ENCODE results near the gene OGFR.

The OGFR gene

GRCh38 chr20:62770111-62770910 is 34.3 kb upstream of the OGFR start:
- DNase-seq, result no peak

GRCh38 chr20:62770916-62771315 is 33.7 kb upstream of the OGFR start:
- DNase-seq, result no peak

- no peak for DNase-seq
Observed at GRCh38 chr20:62771396-62772102, 33.1 kb upstream of the OGFR start.

GRCh38 chr20:62772103-62772611 is 32.5 kb upstream of the OGFR start:
- no peak for DNase-seq

- no peak for DNase-seq
Observed at GRCh38 chr20:62772619-62772989, 32.0 kb upstream of the OGFR start.

- no peak for DNase-seq
Observed at GRCh38 chr20:62772990-62773844, 31.4 kb upstream of the OGFR start.

GRCh38 chr20:62773845-62774714 is 30.6 kb upstream of the OGFR start:
- no peak for DNase-seq

GRCh38 chr20:62774762-62775161 is 29.9 kb upstream of the OGFR start:
- DNase-seq, result no peak

- no peak for DNase-seq
Observed at GRCh38 chr20:62775206-62775605, 29.4 kb upstream of the OGFR start.

GRCh38 chr20:62776035-62776691 is 28.5 kb upstream of the OGFR start:
- no peak for DNase-seq

GRCh38 chr20:62776692-62777527 is 27.7 kb upstream of the OGFR start:
- DNase-seq, result no peak

GRCh38 chr20:62777528-62777830 is 27.2 kb upstream of the OGFR start:
- DNase-seq, result no peak

GRCh38 chr20:62778058-62778457 is 26.6 kb upstream of the OGFR start:
- no peak for DNase-seq

GRCh38 chr20:62778601-62779416 is 25.8 kb upstream of the OGFR start:
- DNase-seq, result no peak

GRCh38 chr20:62779417-62779685 is 25.3 kb upstream of the OGFR start:
- DNase-seq, result no peak

GRCh38 chr20:62780204-62780603 is 24.4 kb upstream of the OGFR start:
- DNase-seq, result no peak

GRCh38 chr20:62780696-62781095 is 23.9 kb upstream of the OGFR start:
- DNase-seq, result no peak

- no peak for DNase-seq
Observed at GRCh38 chr20:62782149-62782892, 22.3 kb upstream of the OGFR start.

GRCh38 chr20:62782893-62783278 is 21.7 kb upstream of the OGFR start:
- DNase-seq, result no peak

GRCh38 chr20:62784497-62784896 is 20.1 kb upstream of the OGFR start:
- DNase-seq, result no peak
